CD4-positive, alpha-beta T cell (primary cell): ENCODE measurements around the gene ACLY. TPM values are rescaled to one million over a fixed set of nuclear protein-coding genes. Genes with fewer than 3 reads are reported as not detected.

ENCODE experiments used
- ATAC-seq: fragments of 200-7000 bp; cut with Tn5 transposase; one replicate; pipeline ENCODE4 v1.10.0; 2022; ENCODE audit warnings: mild to moderate bottlenecking; ENCODE audit not compliant: poor library complexity
- CTCF ChIA-PET: fragments of 350-600 bp; sonication (Branson Sonifier 250); formaldehyde crosslinking; loops from one replicate; lab custom pipeline; 2021; ENCODE audit warnings: antibody characterized with exemption, inconsistent platforms; lab: Charles Lee
- POLR2A ChIA-PET: fragments of 350-600 bp; sonication (Branson Sonifier 250); formaldehyde crosslinking; loops from one replicate; lab custom pipeline; 2021; ENCODE audit warnings: antibody characterized with exemption, inconsistent platforms; lab: Charles Lee
- DNase-seq, 14 experiments: peaks; one replicate each; pipeline ENCODE4 v3.0.0-alpha.2; 2013 to 2020; ENCODE audit warnings: mixed read lengths in 2 of 14
- H3K27ac ChIP-seq, 2 donors: one replicate each; pipeline versions ENCODE4 v1.5.1 to v1.7.0; 2013; ENCODE audit warnings: low read length in 2 of 2, low read depth in 1 of 2, mild to moderate bottlenecking in 1 of 2
- H3K27me3 ChIP-seq, 2 experiments: 1 replicate in 1 of 2; 2 replicates in 1 of 2; pipeline versions ENCODE4 v1.6.1 to v1.7.0; 2013; ENCODE audit warnings: low read length in 2 of 2, control low read depth in 1 of 2, mild to moderate bottlenecking in 1 of 2, moderate library complexity in 1 of 2; ENCODE audit not compliant: insufficient read depth in 2 of 2, control insufficient read depth in 1 of 2
- H3K36me3 ChIP-seq: one replicate; pipeline ENCODE4 v1.6.1; 2013; ENCODE audit warnings: low read length, control low read depth; ENCODE audit not compliant: insufficient read depth
- H3K4me1 ChIP-seq: one replicate; pipeline ENCODE4 v1.6.1; 2013; ENCODE audit warnings: low read length, control low read depth; ENCODE audit not compliant: insufficient read depth
- H3K4me3 ChIP-seq: one replicate; pipeline ENCODE4 v1.5.1; 2013; ENCODE audit warnings: mild to moderate bottlenecking, low read length, moderate library complexity
- H3K9me3 ChIP-seq, 2 experiments: 1 replicate in 1 of 2; 2 replicates in 1 of 2; pipeline versions ENCODE4 v1.6.1 to v1.7.0; 2013; ENCODE audit warnings: low read length in 2 of 2, mild to moderate bottlenecking in 2 of 2, control low read depth in 1 of 2, moderate library complexity in 1 of 2; ENCODE audit not compliant: control insufficient read depth in 1 of 2, insufficient read depth in 1 of 2
- H3K27ac Mint-ChIP-seq: one replicate; pipeline ENCODE4 v1.8.0; 2020; ENCODE audit warnings: mixed read lengths
- H3K27me3 Mint-ChIP-seq: one replicate; pipeline ENCODE4 v1.8.0; 2021; ENCODE audit warnings: mixed read lengths
- H3K36me3 Mint-ChIP-seq: one replicate; pipeline ENCODE4 v1.8.0; 2021; ENCODE audit warnings: low read depth, mixed read lengths
- H3K4me1 Mint-ChIP-seq: one replicate; pipeline ENCODE4 v1.8.0; 2021; ENCODE audit warnings: low read depth, mixed read lengths
- H3K4me3 Mint-ChIP-seq: one replicate; pipeline ENCODE4 v1.8.0; 2020; ENCODE audit warnings: mild to moderate bottlenecking, mixed read lengths
- H3K9me3 Mint-ChIP-seq: one replicate; pipeline ENCODE4 v1.8.0; 2020; ENCODE audit warnings: mixed read lengths
- intact Hi-C, 2 experiments: fragments of 100-400 bp; cut with DNase I in 1 of 2; cut with micrococcal nuclease in 1 of 2; formaldehyde crosslinking; loops; one replicate each; pipeline versions ENCODE4 v1.15.1 to v1.9.0; 2023 to 2025; cut with DNase I, micrococcal nuclease
- total RNA-seq, 174 experiments: library from RNA in 2 of 174; stranded (reverse) in 2 of 174; gene quantifications; one replicate each; pipeline ENCODE4 v1.2.3 and lab custom pipeline; 2021 to 2026
- TF ChIP-seq, protein P1 (sequence below): fragments of 200-600 bp; IDR thresholded peaks from one replicate; pipeline ENCODE4 v1.8.0; 2022; ENCODE audit warnings: antibody characterized with exemption, mild to moderate bottlenecking

ACLY gene
- total RNA-seq, 2 experiments from 2014 or later: 25.9 to 28.3 TPM

DNA sequence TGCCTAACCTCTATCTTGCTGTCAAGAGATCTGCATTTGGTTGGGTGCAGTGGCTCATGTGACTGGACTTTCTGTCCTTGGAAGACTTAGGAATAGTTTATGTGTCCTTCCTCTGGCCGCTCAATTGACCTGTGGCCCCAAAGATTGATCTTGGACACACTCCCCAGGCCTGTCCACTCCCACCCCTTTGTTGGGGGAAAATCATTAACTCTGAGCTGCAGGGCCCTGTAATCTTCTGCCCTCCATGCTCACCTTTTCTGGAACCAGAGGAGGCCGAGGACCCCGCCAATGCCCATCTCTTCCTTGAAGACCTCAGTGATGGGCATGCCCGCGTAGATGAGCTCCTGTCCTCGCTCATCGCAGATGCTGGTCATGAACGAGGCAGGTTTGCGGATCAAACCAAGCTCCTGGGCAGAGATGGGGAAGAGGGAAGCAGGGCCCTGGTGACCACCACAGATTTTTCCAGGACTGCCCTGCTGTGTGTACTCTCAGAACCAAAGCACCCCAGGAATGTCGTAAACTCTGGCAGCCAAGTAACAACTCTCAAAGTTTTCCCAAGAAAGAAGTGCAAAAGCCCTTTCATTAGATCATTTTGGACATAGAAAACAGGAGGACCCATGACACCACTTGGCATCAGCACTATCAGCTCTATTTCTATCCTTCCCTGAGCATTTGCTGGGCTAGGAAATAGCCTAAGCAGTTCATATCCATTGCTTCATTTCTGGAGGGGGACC is 45.0 kb downstream of the ACLY start:
- Histone ChIP-seq H3K36me3 (peaks cover 64% of the 10 kb centered on the region), H3K27me3 (no peaks in the 10 kb centered on the region), H3K4me3 (no peak overlapping the region), H3K27ac (no peak overlapping the region), H3K9me3 (no peaks in the 10 kb centered on the region), H3K4me1 (no peaks in the 10 kb centered on the region)
- H3K27me3 Mint-ChIP-seq: no peaks in the 10 kb centered on the region
- ChIA-PET CTCF (no interaction called here), POLR2A (interaction anchor here (1.0 kb wide), 1 partner anchor 9 kb away, joined by 7 read pairs; the partner anchor contains the start of gene KLHL11)
- no peak overlapping the region for H3K27ac Mint-ChIP-seq
- intact Hi-C loops: no loop called here
- DNase-seq (no peak), ATAC-seq (no peak)
- no peak overlapping the region for H3K4me3 Mint-ChIP-seq
- no peaks in the 10 kb centered on the region for H3K4me1 Mint-ChIP-seq
- peaks cover 78% of the 10 kb centered on the region for H3K36me3 Mint-ChIP-seq
- TF ChIP-seq, protein P1, sequence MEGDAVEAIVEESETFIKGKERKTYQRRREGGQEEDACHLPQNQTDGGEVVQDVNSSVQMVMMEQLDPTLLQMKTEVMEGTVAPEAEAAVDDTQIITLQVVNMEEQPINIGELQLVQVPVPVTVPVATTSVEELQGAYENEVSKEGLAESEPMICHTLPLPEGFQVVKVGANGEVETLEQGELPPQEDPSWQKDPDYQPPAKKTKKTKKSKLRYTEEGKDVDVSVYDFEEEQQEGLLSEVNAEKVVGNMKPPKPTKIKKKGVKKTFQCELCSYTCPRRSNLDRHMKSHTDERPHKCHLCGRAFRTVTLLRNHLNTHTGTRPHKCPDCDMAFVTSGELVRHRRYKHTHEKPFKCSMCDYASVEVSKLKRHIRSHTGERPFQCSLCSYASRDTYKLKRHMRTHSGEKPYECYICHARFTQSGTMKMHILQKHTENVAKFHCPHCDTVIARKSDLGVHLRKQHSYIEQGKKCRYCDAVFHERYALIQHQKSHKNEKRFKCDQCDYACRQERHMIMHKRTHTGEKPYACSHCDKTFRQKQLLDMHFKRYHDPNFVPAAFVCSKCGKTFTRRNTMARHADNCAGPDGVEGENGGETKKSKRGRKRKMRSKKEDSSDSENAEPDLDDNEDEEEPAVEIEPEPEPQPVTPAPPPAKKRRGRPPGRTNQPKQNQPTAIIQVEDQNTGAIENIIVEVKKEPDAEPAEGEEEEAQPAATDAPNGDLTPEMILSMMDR: no peak
- no peaks in the 10 kb centered on the region for H3K9me3 Mint-ChIP-seq

DNA sequence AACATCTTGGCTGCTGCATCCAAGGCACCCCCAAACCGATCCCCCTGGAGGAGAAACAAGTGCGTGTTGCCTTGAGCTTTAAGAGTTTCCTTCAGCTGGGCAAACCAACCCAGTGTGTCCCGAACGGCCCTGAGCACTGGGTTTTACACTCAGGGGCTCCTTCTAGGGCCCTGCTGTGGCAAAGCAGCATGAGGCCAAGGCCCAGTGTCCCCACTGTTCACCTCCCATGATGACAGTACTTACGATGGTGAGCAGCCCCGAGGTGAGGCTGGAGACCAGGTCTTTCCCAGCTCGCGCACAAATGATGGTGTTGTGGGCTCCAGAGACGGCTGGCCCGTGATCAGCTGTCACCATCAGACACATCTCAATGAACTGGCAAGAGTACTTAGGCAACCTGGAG is 47.0 kb downstream of the ACLY start:
- Histone ChIP-seq H3K4me1 (no peaks in the 10 kb centered on the region), H3K36me3 (peaks cover 58% of the 10 kb centered on the region), H3K27me3 (no peaks in the 10 kb centered on the region), H3K4me3 (no peak overlapping the region), H3K27ac (no peak overlapping the region), H3K9me3 (no peaks in the 10 kb centered on the region)
- ATAC-seq (no peak), DNase-seq (no peak)
- H3K27ac Mint-ChIP-seq: no peak overlapping the region
- no peaks in the 10 kb centered on the region for H3K9me3 Mint-ChIP-seq
- no peaks in the 10 kb centered on the region for H3K27me3 Mint-ChIP-seq
- POLR2A ChIA-PET: no interaction called here
- H3K4me1 Mint-ChIP-seq: no peaks in the 10 kb centered on the region
- TF ChIP-seq, protein P1: no peak
- CTCF ChIA-PET: interaction anchor here (1.4 kb wide), 1 partner anchor 60 kb away, joined by 3 read pairs; the partner anchor contains the start of gene P3H4
- no peak overlapping the region for H3K4me3 Mint-ChIP-seq
- peaks cover 76% of the 10 kb centered on the region for H3K36me3 Mint-ChIP-seq
- intact Hi-C loops: no loop called here

DNA sequence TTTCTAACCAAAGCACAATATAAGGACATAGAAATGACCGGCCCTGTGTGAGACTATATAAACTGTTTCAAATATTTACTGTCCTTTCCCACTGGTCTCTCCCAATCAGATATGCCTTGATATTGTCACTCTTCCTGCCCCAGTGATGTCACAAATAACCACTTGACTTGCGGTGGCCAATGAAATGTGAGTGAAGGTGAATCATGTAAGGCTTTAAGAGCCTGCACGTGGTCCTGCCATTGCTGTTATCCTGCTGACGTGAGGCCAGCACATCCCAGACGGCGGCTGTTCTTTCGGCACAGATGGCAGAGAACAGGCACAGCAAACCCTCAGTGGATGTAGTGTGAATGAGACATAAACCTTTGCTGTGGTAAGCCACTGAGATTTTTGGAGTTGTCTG is 48.1 kb downstream of the ACLY start:
- Mint-ChIP-seq H3K27me3 (no peaks in the 10 kb centered on the region), H3K27ac (no peak overlapping the region), H3K4me3 (no peak overlapping the region), H3K9me3 (no peaks in the 10 kb centered on the region), H3K4me1 (no peaks in the 10 kb centered on the region), H3K36me3 (peaks cover 72% of the 10 kb centered on the region)
- ATAC-seq (no peak), DNase-seq (no peak)
- Histone ChIP-seq H3K9me3 (no peaks in the 10 kb centered on the region), H3K4me1 (peaks cover under 1% of the 10 kb centered on the region), H3K4me3 (no peak overlapping the region), H3K27me3 (no peaks in the 10 kb centered on the region), H3K36me3 (peaks cover 57% of the 10 kb centered on the region), H3K27ac (no peak overlapping the region)
- CTCF ChIA-PET: interaction anchor here (1.3 kb wide), 1 partner anchor 175 kb away, joined by 3 read pairs; no protein-coding TSS in a partner anchor
- intact Hi-C loops: no loop called here
- TF ChIP-seq, protein P1: no peak
- POLR2A ChIA-PET: no interaction called here
